NCI-H2081 (cell line): ENCODE data around the gene PRRT4.

Source experiments
- DNase-seq, 2 experiments: peaks; one replicate each; lab custom pipeline; 2025; lab: John Stamatoyannopoulos, UW

The PRRT4 gene

GRCh38 chr7:128395748-128396147, 34.3 kb upstream of the PRRT4 start:
- no peak for DNase-seq

GRCh38 chr7:128394904-128395496, 33.5 kb upstream of the PRRT4 start:
- no peak for DNase-seq

- DNase-seq, result no peak
Measured at GRCh38 chr7:128393526-128394330, 32.2 kb upstream of the PRRT4 start.

- DNase-seq, result no peak
Measured at GRCh38 chr7:128392446-128393327, 31.2 kb upstream of the PRRT4 start.

GRCh38 chr7:128391805-128392204, 30.3 kb upstream of the PRRT4 start:
- DNase-seq, result no peak

GRCh38 chr7:128390871-128391565, 29.5 kb upstream of the PRRT4 start:
- no peak for DNase-seq

GRCh38 chr7:128389618-128390329, 28.3 kb upstream of the PRRT4 start:
- no peak for DNase-seq

GRCh38 chr7:128389085-128389617, 27.7 kb upstream of the PRRT4 start:
- DNase-seq, result no peak

- no peak for DNase-seq
Measured at GRCh38 chr7:128388145-128388485, 26.6 kb upstream of the PRRT4 start.

- peak; percentile 80 to 82 for DNase-seq
Measured at GRCh38 chr7:128387216-128388144, 26.0 kb upstream of the PRRT4 start.

- DNase-seq, result no peak
Measured at GRCh38 chr7:128385988-128386925, 24.8 kb upstream of the PRRT4 start.

- DNase-seq, result no peak
Measured at GRCh38 chr7:128384726-128385125, 23.2 kb upstream of the PRRT4 start.

- DNase-seq, result no peak
Measured at GRCh38 chr7:128383776-128384175, 22.3 kb upstream of the PRRT4 start.

GRCh38 chr7:128381161-128381821, 19.8 kb upstream of the PRRT4 start:
- no peak for DNase-seq

GRCh38 chr7:128380483-128381106, 19.1 kb upstream of the PRRT4 start:
- DNase-seq, result no peak

GRCh38 chr7:128379900-128380479, 18.5 kb upstream of the PRRT4 start:
- no peak for DNase-seq

- DNase-seq, result no peak
Measured at GRCh38 chr7:128378637-128379036, 17.1 kb upstream of the PRRT4 start.

- no peak for DNase-seq
Measured at GRCh38 chr7:128376077-128376476, 14.6 kb upstream of the PRRT4 start.
